ENCODE results near the gene TSPAN14.
A peak's percentile ranks its signal among the peaks of the same experiment; 100 is the strongest.

The TSPAN14 gene

DNA sequence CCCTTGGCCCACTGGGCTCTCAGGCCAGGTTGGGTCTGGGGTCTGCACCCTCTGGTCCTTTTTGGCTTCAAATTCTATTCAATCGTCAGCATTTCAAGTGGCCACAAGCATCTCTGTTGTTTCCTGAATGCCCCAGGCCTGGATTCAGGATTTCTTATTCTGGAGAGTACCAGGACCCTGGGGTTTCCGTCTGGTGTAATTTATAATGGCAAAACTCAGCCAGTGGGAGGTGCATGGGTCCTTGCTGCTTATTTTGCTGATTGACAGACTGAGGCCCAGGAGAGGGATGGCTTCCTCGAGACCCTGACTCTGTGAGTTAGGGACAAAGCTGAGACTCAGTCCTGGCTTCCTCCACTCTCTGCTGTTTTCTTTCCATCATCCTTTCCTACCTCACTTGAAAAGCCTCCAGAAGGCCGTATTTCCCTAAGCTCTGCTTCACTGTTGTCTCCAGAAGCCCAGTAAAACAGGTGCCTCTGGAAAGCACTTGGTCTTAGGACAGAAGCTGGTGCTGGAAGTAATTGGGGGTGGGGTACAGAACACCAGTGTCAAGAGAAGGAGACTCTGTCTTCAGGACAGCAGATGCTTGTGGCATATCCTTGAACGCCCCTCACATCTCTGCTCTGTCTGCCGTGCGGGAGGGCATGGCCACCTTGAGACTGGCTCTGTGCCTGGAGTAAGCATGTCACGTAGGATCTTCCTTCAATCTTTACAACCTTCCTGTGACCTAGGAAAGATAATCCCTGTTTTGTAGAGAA, 44.1 kb downstream of the TSPAN14 start:
- no peak for DNase-seq (ENCODE audit: low read depth)
- H3K4me3 ChIP-seq (ENCODE audit: low read length) = peak overlapping the region; percentile 23
- no peaks in the 10 kb centered on the region for H3K27me3 ChIP-seq (replicated peaks; ENCODE audit: control insufficient read depth, insufficient read depth, low read length)
- peak overlapping the region; percentile 87 for H3K9ac ChIP-seq (ENCODE audit: low read length)
- peaks cover 97% of the 10 kb centered on the region for H3K4me1 ChIP-seq (ENCODE audit: control insufficient read depth, insufficient read depth, low read length)
- H3K9me3 ChIP-seq (ENCODE audit: control insufficient read depth, low read length) = no peaks in the 10 kb centered on the region
- H3K36me3 ChIP-seq (ENCODE audit: control insufficient read depth, insufficient read depth, low read length, severe bottlenecking) = peaks cover 8% of the 10 kb centered on the region

DNA sequence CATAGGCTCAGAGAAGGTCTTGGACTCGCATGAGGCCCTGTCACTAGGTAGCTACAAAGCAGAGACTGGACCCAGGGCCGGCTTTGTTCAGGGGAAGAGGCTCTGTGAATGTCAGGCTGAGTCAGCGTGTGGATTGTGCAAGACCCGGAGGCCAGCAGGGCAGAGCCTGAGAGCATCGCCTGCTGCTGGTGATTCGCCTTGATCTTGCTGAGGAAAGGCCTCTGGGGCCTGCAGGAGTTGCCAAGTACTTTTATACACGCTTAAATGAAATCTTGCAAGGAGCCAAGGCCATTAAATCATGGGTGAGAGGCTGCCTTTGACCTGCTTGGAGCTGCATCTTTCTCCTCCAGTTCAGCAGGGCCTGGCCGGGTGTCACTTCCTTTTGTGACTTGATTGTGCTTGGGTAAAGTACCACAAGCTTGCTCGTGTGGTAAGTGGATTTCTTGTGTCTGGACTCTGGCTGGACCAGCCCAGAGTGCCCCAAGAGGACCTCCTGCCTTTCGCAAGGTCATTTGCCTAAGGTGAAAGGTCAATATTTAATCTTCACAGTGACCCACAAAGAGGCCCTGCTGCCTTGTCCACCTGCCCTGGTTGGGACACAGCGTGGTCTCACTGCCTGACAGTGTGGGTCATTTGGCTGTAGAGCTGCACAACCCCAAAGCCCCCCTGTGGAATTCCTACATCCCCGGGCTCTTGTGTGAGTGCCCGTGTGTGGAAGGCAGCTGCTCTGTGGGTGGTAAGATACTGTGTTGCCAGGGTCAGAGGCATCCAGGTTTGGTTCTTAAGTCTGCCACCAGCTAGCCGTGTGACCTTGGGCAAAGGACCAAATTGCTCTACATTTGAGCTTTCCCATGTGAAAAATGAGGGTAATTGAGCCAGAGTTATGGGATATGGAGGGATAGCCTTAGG, 45.0 kb downstream of the TSPAN14 start:
- Histone ChIP-seq H3K27me3 (replicated peaks; ENCODE audit: control insufficient read depth, insufficient read depth, low read length) (no peaks in the 10 kb centered on the region), H3K4me3 (ENCODE audit: low read length) (peak overlapping the region; percentile 39), H3K9me3 (ENCODE audit: control insufficient read depth, low read length) (no peaks in the 10 kb centered on the region), H3K9ac (ENCODE audit: low read length) (peak overlapping the region; percentile 87), H3K4me1 (ENCODE audit: control insufficient read depth, insufficient read depth, low read length) (peaks cover 97% of the 10 kb centered on the region), H3K36me3 (ENCODE audit: control insufficient read depth, insufficient read depth, low read length, severe bottlenecking) (peaks cover 7% of the 10 kb centered on the region)
- peak; percentile 98 for DNase-seq (ENCODE audit: low read depth)

DNA sequence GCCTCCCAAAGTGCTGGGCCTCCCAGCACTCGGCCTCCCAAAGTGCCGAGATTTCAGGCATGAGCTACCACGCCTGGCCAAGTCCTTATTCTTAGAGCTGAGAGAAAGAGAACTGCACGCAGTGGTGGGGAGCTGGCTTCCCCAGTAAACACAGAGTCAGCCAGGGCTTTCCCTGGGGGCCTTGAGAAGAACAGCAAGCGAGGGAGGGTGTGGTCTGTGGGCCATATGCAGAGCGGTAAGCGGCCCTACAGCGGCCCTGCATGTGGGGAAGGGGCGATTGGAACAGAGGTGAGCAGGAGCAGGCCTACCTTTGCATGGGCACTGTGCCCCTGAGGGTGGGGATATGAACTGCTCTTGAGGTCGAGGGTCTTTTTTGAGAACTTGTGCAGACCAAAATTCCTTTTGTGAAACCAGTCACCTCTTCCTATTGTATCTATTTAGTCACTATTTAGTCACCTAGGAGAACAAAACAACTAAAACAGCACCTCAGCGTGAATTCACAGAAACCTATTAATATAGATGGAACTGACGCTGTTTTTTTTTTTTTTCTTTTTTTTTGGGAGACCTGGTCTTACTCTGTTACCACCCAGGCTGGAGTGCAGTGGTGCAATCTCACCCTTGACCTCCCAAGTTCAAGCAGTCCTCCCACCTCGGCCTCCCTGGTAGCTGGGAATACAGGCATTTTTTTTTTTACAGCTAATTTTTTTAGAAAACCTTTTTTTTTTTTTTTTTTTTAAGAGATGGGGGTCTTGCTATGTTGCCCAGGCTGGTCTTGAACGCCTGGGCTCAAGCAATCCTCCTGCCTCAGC, 46.7 kb downstream of the TSPAN14 start:
- Histone ChIP-seq H3K36me3 (ENCODE audit: control insufficient read depth, insufficient read depth, low read length, severe bottlenecking) (peaks cover 3% of the 10 kb centered on the region), H3K4me3 (ENCODE audit: low read length) (peak overlapping the region; percentile 50), H3K27me3 (replicated peaks; ENCODE audit: control insufficient read depth, insufficient read depth, low read length) (no peaks in the 10 kb centered on the region), H3K4me1 (ENCODE audit: control insufficient read depth, insufficient read depth, low read length) (peaks cover 97% of the 10 kb centered on the region), H3K9me3 (ENCODE audit: control insufficient read depth, low read length) (no peaks in the 10 kb centered on the region), H3K9ac (ENCODE audit: low read length) (peak overlapping the region; percentile 80)
- no peak for DNase-seq (ENCODE audit: low read depth)

DNA sequence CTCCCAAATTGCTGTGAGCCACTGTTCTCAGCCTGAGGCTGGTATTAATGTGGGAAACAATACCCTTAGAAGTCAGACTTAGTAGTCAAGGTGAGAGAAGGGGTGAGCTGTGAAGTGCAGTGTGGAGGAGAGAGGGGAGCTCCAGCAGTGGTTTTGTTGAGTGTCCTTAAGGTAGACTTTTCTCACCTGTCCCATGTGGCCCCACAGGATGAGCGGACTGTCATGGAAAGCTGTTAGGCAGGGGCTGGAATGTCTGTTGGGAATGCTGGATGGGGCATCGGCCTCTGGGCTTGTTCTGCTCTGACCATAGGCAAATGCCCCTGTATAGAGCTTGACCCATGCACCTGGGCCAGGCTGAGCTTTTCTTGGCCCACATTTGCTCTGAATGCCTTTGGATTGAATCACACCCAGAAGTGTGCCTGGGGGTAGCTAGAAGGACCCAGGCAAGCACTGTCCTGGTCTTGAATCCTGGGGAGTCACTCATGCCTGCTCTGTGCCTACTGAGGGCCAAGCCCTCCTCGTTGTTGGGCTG, 47.3 kb downstream of the TSPAN14 start:
- Histone ChIP-seq H3K4me1 (ENCODE audit: control insufficient read depth, insufficient read depth, low read length) (peaks cover 97% of the 10 kb centered on the region), H3K4me3 (ENCODE audit: low read length) (no peak overlapping the region), H3K9ac (ENCODE audit: low read length) (peak overlapping the region; percentile 30), H3K9me3 (ENCODE audit: control insufficient read depth, low read length) (no peaks in the 10 kb centered on the region), H3K36me3 (ENCODE audit: control insufficient read depth, insufficient read depth, low read length, severe bottlenecking) (peaks cover 4% of the 10 kb centered on the region), H3K27me3 (replicated peaks; ENCODE audit: control insufficient read depth, insufficient read depth, low read length) (no peaks in the 10 kb centered on the region)
- DNase-seq (ENCODE audit: low read depth) = no peak

DNA sequence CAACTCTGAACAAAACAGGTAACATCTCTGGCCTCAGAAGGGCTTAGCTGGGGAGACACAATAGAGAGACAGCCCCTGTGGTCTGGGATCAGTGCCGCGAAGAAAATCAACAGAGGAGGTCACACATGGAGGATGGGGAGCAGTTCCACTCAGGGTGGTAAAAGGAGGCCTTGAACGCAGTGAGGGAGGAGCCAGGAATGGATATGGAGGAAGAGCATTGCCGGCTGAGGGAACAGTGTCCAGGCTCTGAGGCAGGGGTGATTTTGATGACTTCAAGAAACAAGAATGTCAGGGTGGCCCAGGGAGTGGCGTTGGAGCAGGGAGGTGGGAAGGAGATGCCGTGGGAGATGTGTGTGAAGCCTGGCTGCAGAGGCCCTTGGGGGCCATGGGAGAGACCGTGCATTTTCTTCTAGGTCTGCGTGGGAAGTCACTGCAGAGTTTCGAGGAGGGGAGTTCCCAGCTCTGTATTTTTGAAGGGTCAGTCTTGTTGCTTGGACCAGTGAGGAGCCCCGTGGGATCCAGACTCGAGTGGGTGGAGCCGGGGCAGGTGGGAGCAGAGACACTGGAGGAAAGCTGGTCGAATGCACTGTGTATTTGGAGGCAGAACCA, 47.9 kb downstream of the TSPAN14 start:
- peak overlapping the region; percentile 30 for H3K9ac ChIP-seq (ENCODE audit: low read length)
- no peaks in the 10 kb centered on the region for H3K9me3 ChIP-seq (ENCODE audit: control insufficient read depth, low read length)
- H3K36me3 ChIP-seq (ENCODE audit: control insufficient read depth, insufficient read depth, low read length, severe bottlenecking) = peaks cover 8% of the 10 kb centered on the region
- no peak overlapping the region for H3K4me3 ChIP-seq (ENCODE audit: low read length)
- no peaks in the 10 kb centered on the region for H3K27me3 ChIP-seq (replicated peaks; ENCODE audit: control insufficient read depth, insufficient read depth, low read length)
- peaks cover 97% of the 10 kb centered on the region for H3K4me1 ChIP-seq (ENCODE audit: control insufficient read depth, insufficient read depth, low read length)
- no peak for DNase-seq (ENCODE audit: low read depth)

DNA sequence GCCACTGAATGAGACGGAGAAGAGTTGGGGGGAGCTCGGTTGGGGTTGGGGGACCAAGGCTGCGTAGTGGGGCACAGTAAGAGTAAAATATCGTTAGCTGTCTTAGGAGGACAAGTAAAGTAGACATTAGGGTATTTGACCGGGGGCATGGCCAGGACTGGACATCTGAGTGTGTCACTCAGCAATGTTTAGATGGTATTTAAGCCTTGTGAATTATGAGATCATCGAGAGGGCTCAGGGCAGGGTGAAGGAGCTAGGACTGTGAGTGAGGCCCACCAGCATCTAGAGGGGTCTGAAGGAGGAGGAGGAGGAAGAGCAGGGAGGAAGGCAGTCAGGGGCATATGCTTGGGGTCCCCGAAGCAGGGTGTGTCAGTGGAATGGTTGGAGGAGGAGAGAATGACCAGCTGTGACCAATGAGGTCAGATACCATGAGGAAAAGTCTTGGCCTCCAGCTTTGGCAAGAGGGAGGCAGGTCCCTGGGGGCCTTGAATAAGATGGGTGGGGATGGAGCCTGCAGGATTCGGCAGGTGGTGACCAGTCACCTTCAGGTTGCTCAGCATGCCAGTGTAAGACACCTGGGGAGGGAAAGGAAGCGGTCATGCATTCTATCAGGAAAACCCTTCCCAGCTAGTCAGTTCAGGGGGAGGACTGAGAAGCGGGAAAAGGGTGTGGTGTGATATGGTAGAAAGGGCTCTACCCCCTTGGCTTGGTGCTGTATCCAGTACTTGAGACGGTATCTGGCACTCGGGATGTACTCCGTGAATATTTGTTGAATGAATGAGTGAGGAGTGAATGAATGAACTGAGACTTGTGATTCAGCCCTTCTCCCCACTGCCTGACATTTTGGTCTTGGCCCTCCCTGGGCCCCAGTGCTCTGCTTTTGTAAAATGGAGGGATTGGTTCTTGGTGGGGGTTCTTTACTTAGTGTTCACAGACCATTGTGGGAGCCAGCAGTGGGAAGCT, 48.8 kb downstream of the TSPAN14 start:
- no peak overlapping the region for H3K4me3 ChIP-seq (ENCODE audit: low read length)
- H3K9ac ChIP-seq (ENCODE audit: low read length) = peak overlapping the region; percentile 30
- H3K4me1 ChIP-seq (ENCODE audit: control insufficient read depth, insufficient read depth, low read length) = peaks cover 97% of the 10 kb centered on the region
- H3K27me3 ChIP-seq (replicated peaks; ENCODE audit: control insufficient read depth, insufficient read depth, low read length) = no peaks in the 10 kb centered on the region
- H3K9me3 ChIP-seq (ENCODE audit: control insufficient read depth, low read length) = no peaks in the 10 kb centered on the region
- DNase-seq (ENCODE audit: low read depth) = no peak
- H3K36me3 ChIP-seq (ENCODE audit: control insufficient read depth, insufficient read depth, low read length, severe bottlenecking) = peaks cover 13% of the 10 kb centered on the region

DNA sequence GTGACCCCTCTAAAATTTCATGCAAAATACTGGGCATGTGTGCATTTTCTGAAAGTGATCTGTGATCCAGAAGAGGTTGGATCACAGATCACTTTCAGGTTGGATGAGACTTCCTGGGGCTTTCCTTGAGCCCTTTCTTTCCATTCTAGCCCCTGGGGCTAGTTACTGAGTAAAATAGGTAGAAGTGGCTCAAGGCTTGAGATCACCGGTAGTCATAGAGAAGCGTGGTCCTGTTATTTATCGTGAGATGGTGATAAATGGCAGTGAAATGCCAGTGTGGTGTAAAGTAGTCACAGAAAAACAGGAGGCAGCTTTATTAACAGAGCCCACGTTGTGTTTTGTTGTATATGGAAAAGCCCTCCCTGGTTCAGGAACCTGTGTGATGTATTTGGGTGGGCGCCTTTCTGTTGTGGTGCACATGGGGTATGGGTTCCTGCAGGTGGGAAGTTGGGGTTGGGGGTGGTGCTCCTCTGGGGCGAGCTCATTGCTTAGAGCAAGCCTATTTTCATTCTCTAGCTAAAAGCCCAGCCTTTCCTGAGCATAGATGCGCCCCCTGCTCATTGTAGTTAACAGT, 49.6 kb downstream of the TSPAN14 start:
- H3K36me3 ChIP-seq (ENCODE audit: control insufficient read depth, insufficient read depth, low read length, severe bottlenecking) = peaks cover 17% of the 10 kb centered on the region
- H3K9me3 ChIP-seq (ENCODE audit: control insufficient read depth, low read length) = no peaks in the 10 kb centered on the region
- peaks cover 93% of the 10 kb centered on the region for H3K4me1 ChIP-seq (ENCODE audit: control insufficient read depth, insufficient read depth, low read length)
- no peak for DNase-seq (ENCODE audit: low read depth)
- peak overlapping the region; percentile 77 for H3K9ac ChIP-seq (ENCODE audit: low read length)
- no peak overlapping the region for H3K4me3 ChIP-seq (ENCODE audit: low read length)
- H3K27me3 ChIP-seq (replicated peaks; ENCODE audit: control insufficient read depth, insufficient read depth, low read length) = no peaks in the 10 kb centered on the region

DNA sequence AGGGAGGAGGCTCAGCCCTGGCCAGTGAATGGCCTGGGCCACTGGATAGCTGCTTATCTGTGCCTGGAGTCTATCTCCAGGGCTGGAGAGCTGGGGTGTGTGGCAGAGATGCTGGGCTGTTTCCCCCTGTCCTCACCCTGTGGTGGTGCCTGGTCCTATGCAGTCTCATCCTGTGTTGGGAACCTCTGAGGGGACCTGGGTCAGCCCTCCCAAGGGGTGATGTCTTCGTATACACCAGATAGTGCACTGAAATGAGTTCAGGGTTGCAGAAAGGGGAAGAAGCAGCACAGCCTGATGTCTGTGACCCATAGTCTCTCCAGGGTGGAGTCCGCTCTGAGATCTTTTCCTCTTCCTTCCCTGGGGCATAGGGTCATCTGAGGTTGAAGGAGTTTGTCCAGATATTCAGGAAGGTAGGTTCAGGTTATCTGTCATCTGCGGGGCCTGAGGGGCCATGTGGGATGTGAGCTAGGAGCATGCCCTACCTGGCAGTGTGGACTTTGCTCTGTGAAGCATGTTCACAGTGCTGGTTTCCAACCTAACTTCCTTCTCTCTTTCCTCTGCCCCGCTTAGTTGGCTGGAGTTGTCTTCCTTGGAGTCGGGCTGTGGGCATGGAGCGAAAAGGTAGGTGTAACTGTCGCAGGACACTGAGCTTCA, 50.2 kb downstream of the TSPAN14 start:
- H3K36me3 ChIP-seq (ENCODE audit: control insufficient read depth, insufficient read depth, low read length, severe bottlenecking) = peaks cover 23% of the 10 kb centered on the region
- H3K27me3 ChIP-seq (replicated peaks; ENCODE audit: control insufficient read depth, insufficient read depth, low read length) = no peaks in the 10 kb centered on the region
- H3K4me3 ChIP-seq (ENCODE audit: low read length) = no peak overlapping the region
- DNase-seq (ENCODE audit: low read depth) = no peak
- H3K4me1 ChIP-seq (ENCODE audit: control insufficient read depth, insufficient read depth, low read length) = peaks cover 96% of the 10 kb centered on the region
- H3K9ac ChIP-seq (ENCODE audit: low read length) = peak overlapping the region; percentile 77
- H3K9me3 ChIP-seq (ENCODE audit: control insufficient read depth, low read length) = no peaks in the 10 kb centered on the region

DNA sequence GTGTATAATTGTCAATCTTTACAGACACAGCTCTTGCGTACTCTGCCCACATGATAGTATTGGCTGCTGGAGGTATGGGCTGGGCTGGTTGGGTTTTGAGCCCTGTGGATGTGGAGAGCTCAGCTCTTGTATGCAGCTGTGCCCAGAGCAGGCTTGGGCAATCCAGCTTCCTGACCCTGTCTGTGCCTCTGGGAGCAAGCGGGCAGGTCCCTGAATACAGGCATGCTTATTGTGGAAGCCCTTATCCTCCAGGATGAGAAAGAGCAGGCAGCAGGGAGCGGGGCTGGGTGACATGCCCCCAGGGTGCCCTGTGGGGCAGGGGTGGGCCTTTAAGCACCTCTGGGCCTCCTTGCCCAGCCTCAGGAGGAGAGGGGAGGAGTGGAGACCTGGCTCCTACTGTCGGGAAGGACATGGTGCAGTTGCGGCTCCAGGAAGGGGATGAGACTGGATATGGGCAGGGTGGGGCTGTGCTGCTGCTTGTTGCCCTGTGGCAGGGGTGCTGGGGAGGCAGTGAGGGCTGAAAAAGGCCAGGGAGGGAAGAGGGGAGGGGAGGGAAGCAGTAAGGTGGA, 50.9 kb downstream of the TSPAN14 start:
- H3K4me3 ChIP-seq (ENCODE audit: low read length) = no peak overlapping the region
- no peak for DNase-seq (ENCODE audit: low read depth)
- H3K27me3 ChIP-seq (replicated peaks; ENCODE audit: control insufficient read depth, insufficient read depth, low read length) = no peaks in the 10 kb centered on the region
- H3K9me3 ChIP-seq (ENCODE audit: control insufficient read depth, low read length) = no peaks in the 10 kb centered on the region
- H3K4me1 ChIP-seq (ENCODE audit: control insufficient read depth, insufficient read depth, low read length) = peaks cover 96% of the 10 kb centered on the region
- H3K36me3 ChIP-seq (ENCODE audit: control insufficient read depth, insufficient read depth, low read length, severe bottlenecking) = peaks cover 29% of the 10 kb centered on the region
- H3K9ac ChIP-seq (ENCODE audit: low read length) = peak overlapping the region; percentile 77
